Muscle of leg (tissue), 11 donors: Measurements from ENCODE around the gene EPC2. TPM values are rescaled to one million over a fixed set of nuclear protein-coding genes. Genes with fewer than 3 reads are reported as not detected.
"Not testable (repeated sequence)": the region's sequence is repeated elsewhere in the genome, so short reads cannot be mapped to it uniquely, and the experiment has no call there.

Experiments
- DNase-seq: peaks from one replicate; pipeline ENCODE4 v3.0.0; 2013
- H3K27ac ChIP-seq: one replicate; pipeline ENCODE4 v1.5.1; 2013; ENCODE audit warnings: mild to moderate bottlenecking, low read length, control low read depth
- H3K27me3 ChIP-seq: one replicate; pipeline ENCODE4 v1.6.1; 2013; ENCODE audit warnings: low read length; ENCODE audit not compliant: control insufficient read depth, insufficient read depth
- H3K36me3 ChIP-seq: one replicate; pipeline ENCODE4 v1.6.1; 2013; ENCODE audit warnings: low read length; ENCODE audit not compliant: control insufficient read depth, insufficient read depth
- H3K4me1 ChIP-seq: one replicate; pipeline ENCODE4 v1.6.1; 2013; ENCODE audit warnings: low read length; ENCODE audit not compliant: control insufficient read depth, insufficient read depth
- H3K4me3 ChIP-seq: one replicate; pipeline ENCODE4 v1.5.1; 2013; ENCODE audit warnings: low read length, control low read depth
- H3K9me3 ChIP-seq: replicated peaks from 2 replicates; pipeline ENCODE4 v1.6.1; 2013; ENCODE audit warnings: low read depth, low read length; ENCODE audit not compliant: control insufficient read depth
- WGBS: methylation state at CpG from one replicate; pipeline ENCODE4 v1.1.5; 2013; ENCODE audit warnings: missing lambda C conversion rate; ENCODE audit not compliant: insufficient coverage; 5-methylcytosine and 5-hydroxymethylcytosine counted together
- polyA plus RNA-seq, 8 donors: library from polyadenylated mRNA; unstranded; fragments of 120-200 nt; gene quantifications; one replicate each; pipeline versions ENCODE4 v1.2.1 to v1.2.3, GENCODE V29; 2013; ENCODE audit warnings: inconsistent platforms in 1 of 8, low replicate concordance in 1 of 8; ENCODE audit not compliant: insufficient read length in 8 of 8, insufficient read depth in 1 of 8
- total RNA-seq: library from RNA; stranded (reverse); fragments of 120-200 nt; gene quantifications from one replicate; pipeline ENCODE4 v1.2.4, GENCODE V29; 2013

Gene EPC2
- total and polyA plus RNA-seq, 9 donors, result 18.9 to 30.0 (median 24.4) TPM

- DNase-seq, result no peak
- no peak overlapping the region for H3K4me3 ChIP-seq
- H3K27me3 ChIP-seq, result no peaks in the 10 kb centered on the region
- no peak overlapping the region for H3K27ac ChIP-seq
- peaks cover 2% of the 10 kb centered on the region for H3K4me1 ChIP-seq
- H3K9me3 ChIP-seq, result no peaks in the 10 kb centered on the region
- no peaks in the 10 kb centered on the region for H3K36me3 ChIP-seq
These were observed 5.4 kb downstream of the EPC2 start for GRCh38 chr2:148649936-148650335.

GRCh38 chr2:148650881-148651280, 6.3 kb downstream of the EPC2 start:
- Histone ChIP-seq H3K4me1 (peaks cover 2% of the 10 kb centered on the region), H3K4me3 (no peak overlapping the region), H3K36me3 (no peaks in the 10 kb centered on the region), H3K27me3 (no peaks in the 10 kb centered on the region), H3K27ac (no peak overlapping the region), H3K9me3 (no peaks in the 10 kb centered on the region)
- WGBS, result 100% methylated on average over 1 of the region's 2 CpGs
- DNase-seq, result no peak

GRCh38 chr2:148651972-148652371, 7.4 kb downstream of the EPC2 start:
- Histone ChIP-seq H3K4me1 (peaks cover 2% of the 10 kb centered on the region), H3K36me3 (no peaks in the 10 kb centered on the region), H3K27ac (no peak overlapping the region), H3K4me3 (no peak overlapping the region), H3K9me3 (no peaks in the 10 kb centered on the region), H3K27me3 (no peaks in the 10 kb centered on the region)
- WGBS, result 40% methylated on average over 1 of the region's 2 CpGs
- no peak for DNase-seq

GRCh38 chr2:148653437-148653836, 8.9 kb downstream of the EPC2 start:
- Histone ChIP-seq H3K9me3 (no peaks in the 10 kb centered on the region), H3K4me1 (peaks cover 2% of the 10 kb centered on the region), H3K27me3 (no peaks in the 10 kb centered on the region), H3K36me3 (no peaks in the 10 kb centered on the region), H3K27ac (no peak overlapping the region), H3K4me3 (no peak overlapping the region)
- no peak for DNase-seq
- no CpG with 5 or more reads among the region's 2 CpGs for WGBS

GRCh38 chr2:148654435-148654834, 9.9 kb downstream of the EPC2 start:
- no peaks in the 10 kb centered on the region for H3K36me3 ChIP-seq
- no peak overlapping the region for H3K4me3 ChIP-seq
- H3K4me1 ChIP-seq, result peaks cover 2% of the 10 kb centered on the region
- DNase-seq, result no peak
- no peaks in the 10 kb centered on the region for H3K27me3 ChIP-seq
- H3K27ac ChIP-seq, result no peak overlapping the region
- 89% methylated on average over 4 of the region's 6 CpGs for WGBS
- no peaks in the 10 kb centered on the region for H3K9me3 ChIP-seq

GRCh38 chr2:148656516-148656915, 12.0 kb downstream of the EPC2 start:
- DNase-seq, result no peak
- peaks cover 2% of the 10 kb centered on the region for H3K4me1 ChIP-seq
- H3K9me3 ChIP-seq, result no peaks in the 10 kb centered on the region
- H3K36me3 ChIP-seq, result no peaks in the 10 kb centered on the region
- no peak overlapping the region for H3K4me3 ChIP-seq
- no peaks in the 10 kb centered on the region for H3K27me3 ChIP-seq
- WGBS, result no CpG with 5 or more reads among the region's 1 CpG
- no peak overlapping the region for H3K27ac ChIP-seq

GRCh38 chr2:148658807-148659722, 14.5 kb downstream of the EPC2 start:
- Histone ChIP-seq H3K27me3 (no peaks in the 10 kb centered on the region), H3K4me1 (no peaks in the 10 kb centered on the region), H3K27ac (no peak overlapping the region), H3K9me3 (peaks cover 3% of the 10 kb centered on the region), H3K4me3 (no peak overlapping the region), H3K36me3 (no peaks in the 10 kb centered on the region)
- peak; percentile 35 for DNase-seq
- no CpG with 5 or more reads among the region's 2 CpGs for WGBS

GRCh38 chr2:148660999-148661398, 16.4 kb downstream of the EPC2 start:
- peaks cover 3% of the 10 kb centered on the region for H3K9me3 ChIP-seq
- H3K4me3 ChIP-seq, result no peak overlapping the region
- no peaks in the 10 kb centered on the region for H3K36me3 ChIP-seq
- no peaks in the 10 kb centered on the region for H3K4me1 ChIP-seq
- no peaks in the 10 kb centered on the region for H3K27me3 ChIP-seq
- DNase-seq, result no peak
- no peak overlapping the region for H3K27ac ChIP-seq

- WGBS, result no CpG with 5 or more reads among the region's 8 CpGs
- not testable (repeated sequence) for H3K9me3 ChIP-seq, H3K4me3 ChIP-seq, H3K36me3 ChIP-seq, H3K4me1 ChIP-seq, DNase-seq, H3K27ac ChIP-seq, H3K27me3 ChIP-seq
These were observed 17.8 kb downstream of the EPC2 start for GRCh38 chr2:148662332-148662731.

- peaks cover 3% of the 10 kb centered on the region for H3K9me3 ChIP-seq
- no peak overlapping the region for H3K4me3 ChIP-seq
- no peak overlapping the region for H3K27ac ChIP-seq
- no peaks in the 10 kb centered on the region for H3K36me3 ChIP-seq
- no peaks in the 10 kb centered on the region for H3K27me3 ChIP-seq
- H3K4me1 ChIP-seq, result no peaks in the 10 kb centered on the region
- 89% methylated on average over 6 of the region's 8 CpGs for WGBS
- DNase-seq, result no peak
These were observed 19.7 kb downstream of the EPC2 start for GRCh38 chr2:148664229-148664628.

GRCh38 chr2:148666555-148666954, 22.0 kb downstream of the EPC2 start:
- H3K27ac ChIP-seq, result no peak overlapping the region
- H3K27me3 ChIP-seq, result no peaks in the 10 kb centered on the region
- no peaks in the 10 kb centered on the region for H3K36me3 ChIP-seq
- H3K9me3 ChIP-seq, result peaks cover 3% of the 10 kb centered on the region
- no peak overlapping the region for H3K4me3 ChIP-seq
- no peak for DNase-seq
- no peaks in the 10 kb centered on the region for H3K4me1 ChIP-seq
